HG03354 (cell line): ENCODE data around the gene USH1C.

Experiments
- ATAC-seq: cut with Tn5 transposase; IDR thresholded peaks from one replicate; pipeline ENCODE4 v1.9.1; 2021; ENCODE audit warnings: mild to moderate bottlenecking; ENCODE audit not compliant: unreplicated experiment, poor library complexity, severe bottlenecking

The USH1C gene

GRCh38 chr11:17544181-17544622, at the start of gene USH1C:
USH1C (minus strand) TSS chr11:17544416; CDS start chr11:17544307, 109 bp downstream.
- no peak for ATAC-seq

GRCh38 chr11:17593466-17594245, 49.4 kb upstream of the USH1C start:
- ATAC-seq = no peak

GRCh38 chr11:17591293-17591692, 47.1 kb upstream of the USH1C start:
- no peak for ATAC-seq

GRCh38 chr11:17590463-17590862, 46.2 kb upstream of the USH1C start:
- ATAC-seq = no peak

- no peak for ATAC-seq
Observed at GRCh38 chr11:17588721-17589120, 44.5 kb upstream of the USH1C start.

- no peak for ATAC-seq
Observed at GRCh38 chr11:17588166-17588565, 44.0 kb upstream of the USH1C start.

GRCh38 chr11:17585911-17586695, 41.9 kb upstream of the USH1C start:
- no peak for ATAC-seq

- ATAC-seq = no peak
Observed at GRCh38 chr11:17581732-17582053, 37.5 kb upstream of the USH1C start.

GRCh38 chr11:17581036-17581731, 37.0 kb upstream of the USH1C start:
- ATAC-seq = no peak

- no peak for ATAC-seq
Observed at GRCh38 chr11:17580271-17580670, 36.1 kb upstream of the USH1C start.

GRCh38 chr11:17579451-17579850, 35.2 kb upstream of the USH1C start:
- no peak for ATAC-seq

GRCh38 chr11:17578958-17579357, 34.7 kb upstream of the USH1C start:
- ATAC-seq = no peak

- no peak for ATAC-seq
Observed at GRCh38 chr11:17578296-17578695, 34.1 kb upstream of the USH1C start.

- no peak for ATAC-seq
Observed at GRCh38 chr11:17575431-17576425, 31.5 kb upstream of the USH1C start.

- no peak for ATAC-seq
Observed at GRCh38 chr11:17574141-17575091, 30.2 kb upstream of the USH1C start.

- no peak for ATAC-seq
Observed at GRCh38 chr11:17573526-17573925, 29.3 kb upstream of the USH1C start.

- no peak for ATAC-seq
Observed at GRCh38 chr11:17572791-17573460, 28.7 kb upstream of the USH1C start.

- ATAC-seq = no peak
Observed at GRCh38 chr11:17572359-17572690, 28.1 kb upstream of the USH1C start.
